ENCODE results near the gene USP30.

- TF ChIP-seq CTCF (IDR thresholded peaks at IDR 0.05) = no peak
- no peak for TF ChIP-seq EZH2 (IDR thresholded peaks at IDR 0.05)
- no peak for TF ChIP-seq EZH2phosphoT487 (IDR thresholded peaks at IDR 0.05)
Observed at GRCh38 chr12:109058773-109059172, 6.4 kb downstream of the USP30 start.

Data from neural progenitor cell (in vitro differentiated cells).